GM12874 (cell line): ENCODE results near the gene PRPF18.

ENCODE experiments used
- TF ChIP-seq, protein P1 (sequence below): IDR thresholded peaks from 2 replicates; pipeline ENCODE4 v1.5.1; 2011; ENCODE audit warnings: low read depth, mild to moderate bottlenecking, control low read depth, low read length, moderate library complexity; ENCODE audit not compliant: insufficient read depth

Gene PRPF18

DNA sequence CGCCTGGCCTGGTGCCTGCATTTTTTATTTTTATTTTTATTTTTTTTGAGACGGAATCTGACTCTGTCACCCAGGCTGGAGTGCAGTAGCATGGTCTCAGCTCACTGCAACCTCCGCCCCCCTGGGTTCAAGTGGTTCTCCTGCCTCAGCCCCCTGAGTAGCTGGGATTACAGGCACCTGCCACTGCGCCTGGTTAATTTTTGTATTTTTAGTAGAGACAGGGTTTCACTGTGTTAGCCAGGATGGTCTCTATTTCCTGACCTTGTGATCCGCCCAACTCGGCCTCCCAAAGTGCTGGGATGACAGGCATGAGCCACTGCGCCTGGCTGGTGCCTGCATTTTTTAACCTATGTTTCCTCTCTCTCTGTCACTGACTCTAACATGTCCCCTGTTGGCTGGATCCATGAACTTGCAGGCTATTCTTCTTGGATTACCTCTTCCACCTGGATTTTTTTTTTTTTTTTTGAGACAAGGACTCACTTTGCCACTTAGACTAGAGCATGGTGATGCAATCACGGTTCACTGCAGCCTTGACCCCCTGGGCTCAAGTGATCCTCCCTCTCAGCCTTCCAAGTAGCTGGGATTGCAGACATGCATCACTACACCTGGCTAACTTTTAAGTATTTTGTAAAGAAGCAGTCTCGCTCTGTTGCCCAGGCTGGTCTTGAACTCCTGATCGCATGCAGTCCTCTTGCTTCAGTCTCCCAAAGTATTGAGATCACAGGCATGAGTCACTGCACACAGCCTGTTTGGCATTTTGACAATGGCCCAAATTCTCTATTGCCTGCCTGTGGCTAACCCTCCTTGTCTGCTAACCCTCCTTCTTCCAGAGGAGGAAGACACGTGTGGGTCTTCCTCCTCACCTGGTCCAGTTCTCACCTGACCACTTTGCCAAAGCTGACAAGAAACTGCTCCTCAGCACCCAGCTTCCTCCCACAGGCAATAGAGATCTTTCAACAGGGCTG, 23.0 kb upstream of the PRPF18 start:
- TF ChIP-seq, protein P1, sequence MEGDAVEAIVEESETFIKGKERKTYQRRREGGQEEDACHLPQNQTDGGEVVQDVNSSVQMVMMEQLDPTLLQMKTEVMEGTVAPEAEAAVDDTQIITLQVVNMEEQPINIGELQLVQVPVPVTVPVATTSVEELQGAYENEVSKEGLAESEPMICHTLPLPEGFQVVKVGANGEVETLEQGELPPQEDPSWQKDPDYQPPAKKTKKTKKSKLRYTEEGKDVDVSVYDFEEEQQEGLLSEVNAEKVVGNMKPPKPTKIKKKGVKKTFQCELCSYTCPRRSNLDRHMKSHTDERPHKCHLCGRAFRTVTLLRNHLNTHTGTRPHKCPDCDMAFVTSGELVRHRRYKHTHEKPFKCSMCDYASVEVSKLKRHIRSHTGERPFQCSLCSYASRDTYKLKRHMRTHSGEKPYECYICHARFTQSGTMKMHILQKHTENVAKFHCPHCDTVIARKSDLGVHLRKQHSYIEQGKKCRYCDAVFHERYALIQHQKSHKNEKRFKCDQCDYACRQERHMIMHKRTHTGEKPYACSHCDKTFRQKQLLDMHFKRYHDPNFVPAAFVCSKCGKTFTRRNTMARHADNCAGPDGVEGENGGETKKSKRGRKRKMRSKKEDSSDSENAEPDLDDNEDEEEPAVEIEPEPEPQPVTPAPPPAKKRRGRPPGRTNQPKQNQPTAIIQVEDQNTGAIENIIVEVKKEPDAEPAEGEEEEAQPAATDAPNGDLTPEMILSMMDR: no peak

DNA sequence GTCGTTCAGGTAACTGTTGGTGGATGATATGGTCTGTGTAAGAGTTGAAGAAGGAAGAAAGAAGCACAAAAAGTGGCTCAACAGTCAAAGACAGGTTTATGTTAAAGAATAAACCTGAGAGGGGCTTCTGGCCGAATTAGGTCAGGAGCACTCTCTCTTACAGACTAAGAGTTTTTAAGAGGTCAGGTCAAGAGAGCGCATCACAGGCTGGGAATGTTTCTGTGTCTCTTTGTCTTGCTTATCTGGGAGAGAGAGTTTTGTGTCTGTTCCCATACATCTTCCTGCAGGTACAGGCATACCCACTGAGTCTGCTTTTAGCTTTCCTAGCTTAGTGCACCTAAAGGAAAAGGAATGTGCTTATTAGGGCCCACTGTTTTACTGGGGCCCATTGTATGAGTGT, 22.2 kb upstream of the PRPF18 start:
- TF ChIP-seq, protein P1: no peak

DNA sequence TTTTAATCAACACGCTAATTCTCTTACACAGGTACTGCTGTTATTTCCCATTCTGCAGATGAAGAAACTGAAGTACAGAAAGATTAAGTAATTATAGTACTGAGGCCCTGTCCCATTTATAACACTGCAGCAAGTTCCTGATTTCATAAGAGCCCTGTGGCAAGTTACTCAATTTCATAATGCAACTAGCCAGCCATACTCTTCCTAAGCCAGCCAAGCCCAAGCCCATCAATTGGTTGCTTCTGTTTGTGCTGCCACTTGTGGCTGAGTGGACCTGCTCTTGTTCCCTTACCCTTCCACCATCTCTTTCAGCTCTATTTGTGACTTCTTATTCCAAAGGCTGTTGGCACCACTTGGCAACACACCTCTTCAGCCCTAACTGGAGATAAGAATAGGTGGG, 19.7 kb upstream of the PRPF18 start:
- TF ChIP-seq, protein P1: no peak

DNA sequence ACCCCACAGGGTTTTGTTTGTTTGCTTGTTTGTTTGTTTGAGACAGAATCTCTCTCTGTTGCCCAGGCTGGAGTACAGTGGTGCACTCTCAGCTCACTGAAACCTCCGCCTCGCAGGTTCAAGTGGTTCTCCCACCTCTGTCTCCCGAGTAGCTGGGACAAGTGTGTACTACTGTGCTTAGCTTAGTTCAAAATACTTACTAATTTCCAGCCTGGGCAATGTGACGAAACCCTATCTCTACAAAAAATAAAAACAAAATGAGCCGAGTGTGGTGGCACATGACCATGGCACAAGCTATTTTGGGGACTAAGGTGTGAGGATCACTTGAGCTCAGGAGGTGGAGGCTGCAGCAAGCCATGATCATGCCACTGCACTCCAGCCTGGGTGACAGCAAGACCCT, 15.2 kb upstream of the PRPF18 start:
- TF ChIP-seq, protein P1: no peak

DNA sequence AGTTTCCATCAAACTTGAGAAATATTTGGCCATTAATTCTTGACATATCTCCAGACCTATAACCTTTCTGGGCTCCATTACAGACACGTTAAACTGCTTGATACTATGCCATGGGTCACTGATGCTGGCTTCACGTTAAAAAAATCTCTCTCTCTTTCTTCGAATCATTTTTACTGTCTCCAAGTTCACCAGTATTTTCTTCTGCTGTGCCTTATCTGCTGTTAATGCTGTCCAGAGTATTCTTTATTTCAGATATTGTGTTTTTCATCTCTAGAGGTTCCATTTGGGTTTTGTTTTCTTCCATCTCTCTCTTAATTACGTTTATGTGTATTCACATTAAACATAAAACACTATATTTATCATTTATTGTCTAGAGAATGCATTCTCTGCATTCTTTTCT, 12.8 kb upstream of the PRPF18 start:
- TF ChIP-seq, protein P1: no peak

DNA sequence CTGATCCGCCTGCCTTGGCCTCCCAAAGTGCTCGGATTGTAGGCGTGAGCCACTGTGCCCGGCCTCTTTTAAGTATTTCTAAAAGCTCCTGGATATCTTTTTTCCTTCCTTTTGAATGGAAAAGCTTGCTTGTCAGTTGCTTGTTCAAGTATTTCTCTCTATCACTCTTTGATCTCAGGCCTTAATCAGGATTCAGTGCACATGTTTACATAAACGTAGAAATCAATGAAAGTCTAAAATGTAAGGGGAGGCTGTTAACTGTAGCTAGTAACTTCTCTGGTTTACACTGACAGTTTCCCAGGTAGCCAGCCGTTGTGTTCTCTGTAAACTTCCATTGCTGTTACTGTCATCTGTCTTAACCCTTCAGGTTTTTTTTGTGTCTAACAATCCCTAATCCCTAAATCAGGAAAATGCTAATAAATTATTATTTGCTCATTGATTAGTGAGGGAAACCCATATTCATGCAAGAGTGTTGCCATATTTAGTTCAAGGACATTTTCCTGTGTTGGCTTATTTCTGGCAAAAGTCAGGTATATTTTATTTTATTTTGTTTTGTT, 1.5 kb upstream of the PRPF18 start:
- TF ChIP-seq, protein P1: no peak

DNA sequence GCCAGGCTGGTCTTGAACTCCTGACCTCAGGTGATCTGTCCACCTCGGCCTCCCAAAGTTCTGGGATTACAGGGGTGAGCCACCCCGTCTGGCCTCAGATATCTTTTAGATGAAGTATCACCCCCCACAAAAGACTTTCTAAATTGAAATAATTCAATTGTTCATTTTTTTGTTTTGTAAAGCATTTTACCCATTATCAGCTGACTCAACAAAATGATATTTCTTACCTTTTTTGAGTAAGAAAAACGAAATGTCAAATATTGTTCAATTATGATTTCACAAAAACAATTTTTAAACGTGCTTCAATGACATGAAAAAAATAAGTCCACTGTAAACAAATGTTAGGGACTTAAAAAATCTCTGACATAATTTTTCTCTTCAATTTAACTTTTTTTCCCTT, 822 bp upstream of the PRPF18 start:
- TF ChIP-seq, protein P1: no peak
